HTERT RPE-1 (cell line): ENCODE measurements around the gene DUSP15.
"Not testable (repeated sequence)": the region's sequence is repeated elsewhere in the genome, so short reads cannot be mapped to it uniquely, and the experiment has no call there.

Source experiments
- in situ Hi-C: fragments of 300-500 bp; cut with MboI; formaldehyde crosslinking; loops from 4 replicates; pipeline ENCODE4 v1.14.3; 2020; ENCODE audit warnings: low sequenced_read_pairs

The DUSP15 gene, protein sequence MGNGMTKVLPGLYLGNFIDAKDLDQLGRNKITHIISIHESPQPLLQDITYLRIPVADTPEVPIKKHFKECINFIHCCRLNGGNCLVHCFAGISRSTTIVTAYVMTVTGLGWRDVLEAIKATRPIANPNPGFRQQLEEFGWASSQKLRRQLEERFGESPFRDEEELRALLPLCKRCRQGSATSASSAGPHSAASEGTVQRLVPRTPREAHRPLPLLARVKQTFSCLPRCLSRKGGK

DNA sequence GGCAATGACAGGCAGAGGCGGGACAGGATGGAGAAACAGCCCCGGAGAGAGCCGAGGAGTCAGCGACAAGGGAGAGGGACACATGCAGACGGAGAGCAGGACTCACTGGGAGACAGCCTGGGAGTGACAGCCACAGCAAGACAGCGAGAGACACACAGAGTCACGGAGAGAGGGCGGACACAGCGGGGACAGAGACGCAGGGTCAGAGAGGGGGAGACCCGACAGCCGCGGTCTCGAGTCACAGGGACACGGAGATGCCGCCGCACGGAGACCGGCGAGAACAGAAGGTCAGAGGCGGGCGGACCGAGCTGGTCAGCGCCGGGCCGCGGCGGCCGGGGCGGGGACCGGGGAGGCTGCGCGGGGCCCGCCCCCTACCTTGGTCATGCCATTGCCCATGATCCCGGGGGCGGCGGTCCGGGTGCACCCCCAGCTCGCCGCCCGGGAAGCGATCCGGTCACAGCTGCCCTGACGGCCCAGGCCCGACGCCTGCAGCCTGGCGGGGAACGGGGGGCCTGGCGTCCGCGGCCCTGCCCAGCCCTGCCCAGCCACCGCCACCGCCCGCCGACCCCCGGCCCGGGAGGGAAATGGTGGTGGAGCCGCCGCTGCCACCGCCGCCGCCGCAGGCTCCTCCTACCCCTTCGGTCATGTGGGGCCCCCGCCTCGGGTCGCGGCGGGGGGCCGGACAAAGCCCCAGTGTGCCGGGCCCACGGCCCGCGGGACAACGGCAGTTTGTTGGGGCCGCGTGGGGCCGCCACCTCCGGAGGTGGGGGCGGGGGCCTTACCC, at the start of gene DUSP15, which contains the start of gene TTLL9:
DUSP15 (minus strand) TSS at position 586 of the 784 bp plus-strand sequence; CDS start at position 396, 190 bp downstream.
TTLL9 (plus strand) TSS at position 693 of the 784 bp plus-strand sequence. CDS start 493 bp downstream, outside the sequence.
- in situ Hi-C loops: no loop called here

DNA sequence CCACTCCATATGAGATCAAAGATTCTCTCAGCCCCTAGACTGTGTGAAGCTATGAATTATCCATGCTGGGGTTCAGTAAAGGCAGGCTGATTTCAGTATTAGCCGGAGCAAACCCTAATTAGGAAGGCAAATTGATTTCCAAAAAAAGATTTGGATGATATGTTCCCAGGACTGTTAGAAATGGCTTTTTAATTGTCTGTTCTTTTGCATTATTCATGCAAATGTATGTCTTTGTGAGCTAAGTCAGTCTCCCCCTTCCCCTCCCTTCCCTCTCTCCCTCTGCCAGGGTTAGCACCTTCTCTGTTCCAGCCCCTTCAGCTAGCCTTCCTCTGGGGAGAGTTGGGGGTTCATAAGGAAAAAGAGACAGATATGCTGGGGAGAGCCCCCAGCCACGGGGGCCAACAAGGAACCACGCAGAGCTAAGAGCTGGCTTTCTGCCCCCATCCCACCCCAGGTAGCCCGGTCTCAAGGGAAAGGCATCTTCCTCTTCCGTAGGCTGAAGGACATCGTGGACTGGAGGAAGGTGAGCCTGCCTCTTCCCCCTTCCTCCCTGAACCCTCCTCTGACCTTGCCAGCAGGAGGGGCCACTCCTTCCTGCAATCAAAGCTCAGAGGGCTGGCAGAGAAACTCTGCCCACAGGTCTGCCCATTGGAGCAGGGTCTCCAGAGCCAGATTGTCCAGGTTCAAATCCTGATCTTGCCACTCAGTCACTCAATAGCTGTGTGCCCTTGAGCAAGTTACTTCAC, 49.3 kb upstream of the DUSP15 start:
- in situ Hi-C loops: no loop called here

DNA sequence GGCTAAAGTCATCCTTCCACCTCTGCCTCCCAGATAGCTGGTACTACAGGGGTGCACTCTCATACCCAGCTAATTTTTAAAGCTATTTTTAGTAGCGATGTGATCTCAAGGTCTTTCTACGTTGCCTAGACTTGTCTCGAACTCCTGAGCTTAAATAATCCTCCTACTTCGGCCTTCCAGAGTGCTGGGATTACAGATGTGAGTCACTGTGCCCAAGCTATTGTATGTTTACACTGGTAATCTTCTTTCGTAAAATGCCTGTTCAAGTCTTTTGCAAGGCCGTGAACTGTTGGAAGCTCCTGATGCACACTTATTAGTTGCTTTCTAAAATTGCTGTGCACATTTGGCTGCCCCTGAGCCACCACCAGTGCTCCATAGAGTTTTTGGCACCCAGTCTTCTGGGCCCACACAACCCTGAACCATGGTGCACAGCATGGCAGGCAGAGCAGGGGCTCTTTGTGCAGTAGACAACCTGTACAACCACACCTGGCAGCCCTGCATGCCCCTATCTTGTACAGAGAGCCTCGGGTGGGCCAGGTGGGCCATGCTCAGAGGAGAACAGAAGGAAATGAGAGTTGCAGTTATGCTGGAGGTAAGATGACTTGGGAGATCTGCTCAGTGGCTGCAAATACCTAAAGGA, 48.3 kb upstream of the DUSP15 start:
- in situ Hi-C loops: no loop called here

DNA sequence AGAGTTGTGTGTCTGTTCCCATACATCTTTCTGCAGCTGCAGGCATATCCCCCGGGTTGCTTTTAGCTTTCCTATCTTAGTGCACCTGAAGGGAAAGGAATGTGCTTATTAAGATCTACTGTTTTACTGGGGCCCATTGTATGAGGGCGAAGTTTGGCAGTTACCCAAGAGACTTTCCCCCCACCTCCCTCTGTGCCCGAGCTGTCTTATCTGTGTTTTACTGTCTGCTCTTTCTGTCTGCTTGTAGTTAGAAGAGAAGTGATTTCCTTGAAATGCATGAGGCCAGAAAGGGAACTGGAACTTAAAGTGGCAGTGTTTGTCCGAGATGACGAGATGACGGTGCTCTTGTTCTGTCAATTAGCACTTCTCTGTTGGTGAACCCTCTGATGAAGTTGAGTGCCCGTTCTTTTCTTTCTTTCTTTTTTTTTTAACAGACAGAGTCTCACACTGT, 47.7 kb upstream of the DUSP15 start:
- in situ Hi-C loops: not testable (repeated sequence)

DNA sequence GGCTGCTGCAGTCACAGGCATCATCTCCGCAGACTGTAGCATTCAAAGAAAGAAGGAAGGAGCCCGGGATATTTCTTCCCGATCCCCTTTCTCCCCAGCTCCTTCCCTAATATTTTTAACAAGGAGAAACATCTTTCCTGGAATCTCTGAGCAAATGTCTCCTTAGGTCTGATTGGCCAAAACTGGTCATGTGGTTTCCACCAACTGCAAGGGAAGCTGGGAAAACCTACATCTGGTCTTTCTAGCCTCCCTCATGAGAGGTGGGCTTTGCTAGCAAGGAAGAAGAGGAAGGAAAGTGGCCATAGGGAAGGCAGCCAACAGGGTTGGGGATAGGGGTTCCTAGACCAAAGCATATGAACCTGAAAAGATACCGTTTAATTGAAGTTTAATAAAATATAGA, 46.4 kb upstream of the DUSP15 start:
- in situ Hi-C loops: no loop called here

DNA sequence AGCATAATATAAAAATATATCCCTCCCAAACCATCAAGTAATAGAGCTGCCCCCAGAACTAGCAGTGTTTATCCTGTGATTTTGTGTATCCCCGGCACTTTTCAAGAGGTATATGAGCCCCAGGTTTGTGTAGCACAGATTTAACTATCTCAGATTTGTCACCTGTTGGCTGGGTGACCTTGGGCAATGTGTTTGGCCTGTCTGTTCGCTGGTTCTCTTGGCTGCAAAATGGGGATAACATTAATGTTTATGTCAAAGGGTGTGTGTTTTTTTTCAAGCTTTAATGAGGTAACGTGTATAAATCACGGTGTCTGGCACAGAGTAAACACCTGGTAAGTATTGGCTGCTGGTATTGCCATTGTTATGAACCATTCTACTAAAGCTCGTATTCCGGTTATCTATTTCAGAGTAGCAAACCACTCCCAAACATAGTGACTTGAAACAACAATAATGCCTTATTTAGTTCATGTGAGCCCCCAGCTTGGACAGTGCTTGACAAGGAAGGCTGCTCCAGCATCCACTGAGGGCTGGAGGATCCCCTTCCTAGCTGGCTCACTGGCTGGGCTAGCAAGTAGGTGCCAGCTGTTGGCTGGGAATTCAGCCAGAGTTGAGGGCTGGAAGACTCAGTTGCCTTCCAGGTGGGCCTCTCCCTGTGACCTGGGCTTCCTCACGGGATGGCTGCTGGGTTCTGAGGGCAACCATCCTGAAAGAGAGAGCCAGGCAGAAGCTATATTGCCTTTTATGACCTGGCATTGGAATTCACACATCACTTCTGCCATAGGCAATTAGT, 45.4 kb upstream of the DUSP15 start:
- in situ Hi-C loops: no loop called here

DNA sequence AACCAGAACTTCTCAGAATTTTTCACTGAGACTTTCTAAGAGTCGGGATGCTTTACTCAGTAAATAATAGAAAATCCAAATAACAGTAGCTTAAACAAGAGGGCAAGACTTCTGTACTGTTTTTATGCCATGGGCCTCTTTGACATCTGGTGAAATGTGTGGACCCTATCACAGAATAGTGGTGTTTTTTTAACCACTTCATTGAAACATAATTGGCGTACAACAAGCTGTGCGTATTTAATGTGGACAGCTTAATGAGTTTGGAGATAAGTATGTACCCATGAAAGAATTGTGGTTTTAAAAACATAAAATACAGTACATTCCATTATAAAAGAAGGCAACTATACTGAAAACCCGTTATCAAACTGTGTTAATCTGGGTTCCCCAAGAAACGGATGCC, 43.8 kb upstream of the DUSP15 start:
- in situ Hi-C loops: no loop called here

DNA sequence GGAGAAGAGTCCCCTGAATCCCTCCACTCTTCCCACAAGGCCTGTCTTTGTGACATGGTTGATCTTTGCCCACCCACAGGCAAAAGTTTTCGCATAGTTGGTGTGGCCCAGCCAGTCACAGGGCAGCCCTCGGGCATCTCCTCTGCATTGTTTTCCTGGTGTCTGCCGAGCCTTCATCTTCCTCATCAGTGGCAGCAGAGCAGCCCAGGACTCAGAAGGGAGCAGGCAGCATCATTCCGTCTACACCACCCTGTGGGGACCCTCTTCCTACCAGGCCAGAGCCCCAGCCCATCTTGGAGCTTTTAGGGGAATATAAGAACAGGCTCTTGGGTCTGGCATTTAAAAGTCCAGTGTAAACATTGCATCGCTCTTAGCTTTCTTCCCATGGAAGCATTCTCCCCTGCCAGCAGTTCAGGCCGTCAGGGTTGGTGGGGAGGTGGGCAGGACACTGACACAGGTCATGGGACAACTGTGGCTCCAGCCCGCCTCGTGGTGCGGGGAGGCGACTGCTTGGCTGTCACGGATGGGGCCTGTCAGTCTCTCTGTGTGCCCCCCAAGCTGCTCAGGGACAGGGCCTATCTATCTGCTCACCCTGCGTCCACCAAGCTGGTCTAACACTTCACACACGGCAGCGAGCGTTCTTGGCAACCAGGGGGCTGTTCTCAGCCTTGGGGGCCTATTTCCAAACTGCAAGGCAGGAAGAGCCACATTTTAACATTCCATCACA, 43.3 kb upstream of the DUSP15 start:
- in situ Hi-C loops: no loop called here

DNA sequence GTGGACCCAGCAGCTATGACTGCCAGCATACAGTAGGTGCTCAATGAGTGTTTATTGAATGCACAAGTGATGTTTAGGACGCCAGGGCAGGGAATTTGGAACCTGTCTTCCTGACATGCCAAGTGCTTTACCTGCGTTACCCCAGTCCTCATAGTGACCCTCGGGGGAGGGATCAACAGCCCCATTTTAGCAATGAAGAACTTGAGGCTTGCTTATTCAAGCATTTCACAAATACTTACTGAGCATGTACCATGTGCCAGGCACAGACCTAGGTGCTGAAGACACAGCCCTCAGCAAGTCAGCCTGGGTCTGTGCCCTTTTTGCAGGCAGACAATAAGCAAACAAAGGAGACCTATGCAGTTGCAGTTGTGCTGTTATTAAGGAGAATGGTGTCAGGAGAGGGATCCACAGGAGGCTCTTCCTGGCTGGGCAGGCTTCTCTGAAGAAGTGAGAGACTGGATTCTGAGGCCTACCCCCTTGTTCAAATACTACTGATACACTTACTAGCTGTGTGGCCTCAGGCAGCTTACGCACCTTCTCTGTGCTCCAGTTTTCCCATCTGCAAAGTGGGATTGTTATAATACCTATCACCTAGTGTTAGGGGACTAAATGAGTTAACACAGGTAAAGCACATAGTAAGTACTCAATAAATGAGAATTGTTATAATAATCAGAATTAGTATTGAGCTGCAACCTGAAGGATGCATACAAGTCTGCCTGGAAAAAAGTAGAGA, 39.9 kb upstream of the DUSP15 start:
- in situ Hi-C loops: no loop called here

DNA sequence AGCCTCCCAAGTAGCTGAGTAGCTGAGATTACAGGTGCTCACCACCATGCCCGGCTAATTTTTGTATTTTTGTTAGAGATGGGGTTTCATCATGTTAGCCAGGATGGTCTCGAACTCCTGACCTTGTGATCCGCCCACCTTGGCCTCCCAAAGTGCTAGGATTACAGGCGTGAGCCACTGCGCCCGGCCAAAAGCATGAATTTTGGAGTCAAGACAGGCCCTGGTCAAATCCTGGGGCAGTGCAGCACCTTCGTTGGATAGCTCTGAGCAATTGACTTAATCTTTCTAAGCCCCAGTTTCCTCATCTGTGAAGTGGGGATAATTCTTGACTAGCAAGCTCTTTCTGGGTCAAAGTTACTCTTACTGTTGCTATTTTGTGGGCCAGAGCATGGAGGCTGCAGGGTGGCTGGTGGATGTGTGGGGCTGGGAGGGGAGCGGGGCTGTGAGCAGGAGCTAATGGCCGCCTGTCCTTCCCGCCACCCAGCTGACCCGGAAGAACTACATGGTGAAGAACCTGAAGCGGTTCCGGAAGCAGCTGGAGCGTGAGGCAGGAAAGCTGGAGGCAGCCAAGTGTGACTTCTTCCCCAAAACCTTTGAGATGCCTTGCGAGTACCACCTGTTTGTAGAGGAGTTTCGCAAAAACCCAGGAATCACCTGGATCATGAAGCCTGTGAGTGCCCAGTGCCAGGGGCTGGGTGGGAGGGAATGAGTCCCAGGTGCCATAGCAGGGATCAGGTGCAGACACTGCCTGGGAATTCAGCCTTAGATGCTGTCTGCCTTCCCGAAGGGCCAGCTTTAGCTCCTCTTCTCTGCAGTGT, 39.1 kb upstream of the DUSP15 start:
- in situ Hi-C loops: no loop called here

DNA sequence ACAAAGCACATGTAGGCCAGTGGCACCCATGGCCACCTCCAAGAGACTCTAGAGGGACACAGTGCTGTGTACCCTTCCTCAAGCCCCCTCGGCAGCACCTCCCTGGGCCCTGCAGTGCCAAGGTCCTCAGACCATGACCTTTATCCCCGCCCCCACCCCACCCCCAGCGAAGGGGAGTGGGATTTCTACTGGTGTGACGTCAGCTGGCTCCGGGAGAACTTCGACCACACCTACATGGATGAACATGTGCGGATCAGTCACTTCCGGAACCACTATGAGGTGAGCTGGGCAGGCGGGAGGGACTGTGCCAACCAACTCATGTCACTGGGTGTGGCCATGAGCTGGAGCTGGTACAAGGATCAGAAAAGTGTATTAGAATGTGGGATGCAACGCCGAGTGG, 38.1 kb upstream of the DUSP15 start:
- in situ Hi-C loops: no loop called here

DNA sequence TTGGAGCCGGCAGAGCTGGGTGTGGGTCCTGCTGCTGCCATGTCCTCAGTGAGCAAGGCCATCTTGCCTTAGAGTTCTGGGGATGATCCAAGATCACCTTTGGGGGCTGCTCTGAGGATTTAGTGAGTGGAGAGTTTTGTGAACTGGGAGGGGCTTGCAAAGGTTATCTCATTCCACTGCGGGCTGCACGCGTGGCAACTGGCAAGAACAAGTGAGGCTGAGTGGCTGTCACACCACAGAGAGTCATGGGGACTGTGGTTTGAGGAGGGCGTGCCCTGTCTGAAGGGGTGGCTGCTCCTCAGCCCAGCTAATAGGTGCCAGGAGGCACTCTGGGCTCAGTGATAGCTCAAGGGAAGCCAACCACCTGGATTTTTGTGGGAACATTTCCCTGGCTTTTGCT, 37.7 kb upstream of the DUSP15 start:
- in situ Hi-C loops: no loop called here

DNA sequence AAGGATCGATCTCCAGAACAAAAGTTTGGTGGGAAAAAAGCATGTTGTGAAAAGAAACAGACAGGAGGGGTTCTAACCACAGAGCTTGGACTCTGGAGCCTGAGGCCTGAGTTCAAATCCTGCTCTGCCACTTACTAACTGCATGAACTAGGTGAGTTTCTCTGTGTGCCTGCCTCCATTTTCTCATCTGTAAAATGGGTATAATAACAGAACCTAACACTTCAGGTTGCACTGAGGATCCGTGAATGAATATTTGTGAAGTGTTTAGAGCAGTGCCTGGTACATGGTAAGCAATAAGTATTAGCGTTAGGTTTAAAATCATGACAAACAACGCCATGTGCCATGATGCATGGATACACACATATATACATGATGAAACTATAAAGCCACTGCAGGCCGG, 36.7 kb upstream of the DUSP15 start:
- in situ Hi-C loops: no loop called here

DNA sequence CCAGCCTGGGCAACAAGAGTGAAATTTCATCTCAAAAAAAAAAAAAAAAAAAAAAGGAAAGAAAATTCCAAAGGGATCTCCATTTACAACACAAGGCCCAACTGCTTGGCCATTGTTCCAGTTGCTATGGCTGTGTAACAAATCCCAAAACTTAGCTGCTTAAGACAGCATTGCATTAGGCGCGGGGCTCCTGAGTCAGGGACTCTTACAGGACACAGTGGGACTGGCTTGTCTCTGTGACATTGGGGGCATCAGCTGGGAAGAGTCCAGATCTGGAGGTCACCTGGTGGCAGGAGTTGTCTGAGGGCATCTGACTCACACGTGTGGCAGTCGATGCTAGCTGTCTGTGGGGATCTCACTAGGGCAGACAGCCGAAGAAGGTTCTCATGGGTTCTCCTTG, 35.7 kb upstream of the DUSP15 start:
- in situ Hi-C loops: no loop called here

DNA sequence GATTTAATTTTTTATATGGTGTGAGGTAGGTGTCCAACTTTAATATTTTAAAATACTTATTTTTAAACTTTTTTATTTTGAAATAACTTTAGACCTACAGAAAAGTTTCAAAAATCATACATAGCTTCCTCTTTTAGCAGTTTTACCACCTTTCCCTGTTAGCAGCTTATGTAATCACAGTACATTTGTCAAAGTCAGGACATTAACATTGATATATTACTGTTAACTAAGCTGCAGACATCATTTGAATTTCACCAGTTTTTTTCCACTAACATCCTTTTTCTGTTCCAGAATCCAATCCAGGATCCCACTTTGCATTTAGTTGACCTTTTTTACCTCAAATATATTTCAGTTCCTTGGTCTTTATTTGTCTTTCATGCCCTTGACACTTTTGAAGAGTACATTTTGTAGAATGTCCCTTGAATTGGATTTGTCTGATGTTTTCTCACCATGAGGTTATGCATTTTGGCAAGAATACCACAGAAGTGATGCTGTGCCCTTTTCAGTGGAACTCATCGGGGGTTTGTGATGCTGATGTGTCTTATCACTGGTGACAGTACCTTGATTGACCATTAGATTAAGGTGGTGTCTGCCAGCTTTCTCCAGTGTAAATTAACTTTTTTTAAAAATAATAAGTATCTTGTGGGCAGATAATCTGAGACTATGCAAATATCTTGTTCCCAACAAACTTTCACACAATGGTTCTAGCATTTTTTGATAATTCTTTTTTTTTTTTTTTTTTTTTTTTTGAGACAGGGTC, 33.5 kb upstream of the DUSP15 start:
- in situ Hi-C loops: no loop called here

DNA sequence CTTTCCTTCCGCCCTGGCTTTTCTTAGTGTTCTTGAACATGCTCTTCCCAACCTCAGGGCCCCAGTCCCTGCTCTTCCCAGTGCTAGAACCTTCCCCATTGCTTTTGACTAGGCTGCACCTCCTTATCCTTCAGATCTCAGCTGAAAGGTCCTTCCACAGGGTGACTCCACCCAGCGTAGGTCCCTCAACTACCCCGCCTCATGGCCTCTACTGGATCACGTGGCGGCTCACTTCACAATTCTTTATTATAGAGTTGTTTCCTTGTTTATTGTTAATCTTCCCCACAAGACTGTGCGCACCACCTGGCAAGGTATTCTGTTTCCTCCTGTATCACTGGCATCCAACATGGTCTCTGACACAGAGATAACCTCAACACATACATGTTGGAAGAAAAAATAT, 31.3 kb upstream of the DUSP15 start:
- in situ Hi-C loops: no loop called here

DNA sequence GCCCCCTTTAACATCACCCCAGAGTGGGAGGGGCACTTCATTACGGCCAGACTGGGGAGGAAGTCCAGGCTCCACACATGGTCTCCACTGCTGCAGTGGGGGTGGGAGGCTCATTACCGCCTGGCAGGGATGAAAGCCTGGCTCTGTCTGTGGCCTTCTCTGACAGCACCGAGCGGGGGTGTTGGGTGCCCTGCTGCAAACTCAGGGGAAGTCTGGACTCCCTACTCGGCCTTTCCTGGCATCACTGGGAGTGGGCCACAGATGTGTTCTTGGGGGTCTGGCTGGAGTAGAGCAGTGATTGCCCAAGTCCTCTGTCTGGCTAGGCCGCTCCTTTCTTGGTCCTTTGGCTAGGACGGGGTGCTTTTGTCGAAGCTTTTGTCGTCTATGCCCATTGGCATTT, 27.2 kb upstream of the DUSP15 start:
- in situ Hi-C loops: no loop called here
